HG03521 (cell line): ENCODE data around the gene HNRNPUL1.

Experiments used
- ATAC-seq: cut with Tn5 transposase; IDR thresholded peaks from one replicate; pipeline ENCODE4 v1.9.1; 2021; ENCODE audit warnings: mild to moderate bottlenecking, moderate library complexity; ENCODE audit not compliant: unreplicated experiment

The HNRNPUL1 gene

GRCh38 chr19:41233748-41234240 is 30.4 kb upstream of the HNRNPUL1 start:
- ATAC-seq = no peak

GRCh38 chr19:41234512-41235168 is 29.5 kb upstream of the HNRNPUL1 start:
- ATAC-seq = no peak

- ATAC-seq = no peak
Measured at GRCh38 chr19:41235480-41235879, 28.7 kb upstream of the HNRNPUL1 start.

DNA sequence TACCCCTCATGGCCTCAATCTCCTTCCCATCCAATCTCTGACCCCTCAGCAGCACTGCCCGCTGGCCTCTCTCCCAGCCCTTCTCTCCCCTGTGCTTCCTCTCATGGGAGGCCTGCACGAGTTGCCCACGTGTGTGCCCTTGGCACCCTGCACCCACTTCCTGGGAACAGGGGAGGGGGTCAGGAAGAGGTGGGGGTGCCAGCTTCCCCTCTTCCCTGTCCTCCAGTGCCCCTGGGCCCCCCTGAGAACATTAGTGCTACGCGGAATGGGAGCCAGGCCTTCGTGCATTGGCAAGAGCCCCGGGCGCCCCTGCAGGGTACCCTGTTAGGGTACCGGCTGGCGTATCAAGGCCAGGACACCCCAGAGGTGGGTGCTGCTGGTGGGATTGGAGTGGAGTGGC is 25.9 kb upstream of the HNRNPUL1 start:
- ATAC-seq = no peak

DNA sequence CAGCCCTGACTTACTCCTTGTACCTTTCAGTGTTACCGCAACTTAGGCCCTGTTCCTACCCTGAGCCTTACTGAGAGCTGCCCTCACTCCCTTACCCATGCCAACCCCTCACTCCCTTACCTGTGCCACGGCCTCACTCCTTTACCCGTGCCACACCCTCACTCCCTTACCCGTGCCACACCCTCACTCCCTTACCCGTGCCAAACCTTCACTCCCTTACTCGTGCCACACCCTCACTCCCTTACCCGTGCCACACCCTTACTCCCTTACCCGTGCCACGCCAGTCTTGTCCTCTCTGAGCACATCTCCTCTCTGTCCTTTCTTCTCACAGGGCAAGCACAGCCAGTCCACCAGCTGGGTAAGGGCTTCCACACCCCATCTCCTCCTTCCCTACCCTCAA is 24.8 kb upstream of the HNRNPUL1 start:
- no peak for ATAC-seq

DNA sequence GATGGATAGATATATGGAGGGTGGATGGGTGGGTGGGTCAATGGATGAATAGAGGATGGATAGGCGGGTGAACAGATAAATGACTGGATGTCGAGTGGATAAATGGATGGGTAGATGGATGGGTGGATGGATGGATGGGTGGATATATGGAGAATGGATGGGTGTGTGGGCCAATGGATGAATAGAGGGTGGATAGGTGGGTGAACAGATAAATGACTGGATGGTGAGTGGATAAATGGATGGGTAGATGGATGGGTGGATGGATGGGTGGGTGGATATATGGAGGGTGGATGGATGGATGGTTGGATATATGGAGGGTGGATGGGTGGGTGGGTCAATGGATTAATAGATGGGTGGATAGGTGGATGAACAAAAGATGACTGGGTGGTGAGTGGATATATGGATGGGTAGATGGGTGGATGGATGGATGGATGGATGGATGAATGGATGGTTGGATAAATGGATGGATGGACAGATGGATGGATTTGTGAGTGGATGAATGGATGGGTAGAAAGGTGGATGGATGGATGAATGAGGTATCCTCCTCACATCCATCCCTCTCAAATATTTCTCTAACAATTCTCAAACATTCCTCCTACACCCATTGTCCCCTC is 24.1 kb upstream of the HNRNPUL1 start:
- ATAC-seq = no peak

- ATAC-seq = no peak
Measured at GRCh38 chr19:41241859-41242258, 22.3 kb upstream of the HNRNPUL1 start.

GRCh38 chr19:41244117-41244516 is 20.1 kb upstream of the HNRNPUL1 start:
- ATAC-seq = no peak

DNA sequence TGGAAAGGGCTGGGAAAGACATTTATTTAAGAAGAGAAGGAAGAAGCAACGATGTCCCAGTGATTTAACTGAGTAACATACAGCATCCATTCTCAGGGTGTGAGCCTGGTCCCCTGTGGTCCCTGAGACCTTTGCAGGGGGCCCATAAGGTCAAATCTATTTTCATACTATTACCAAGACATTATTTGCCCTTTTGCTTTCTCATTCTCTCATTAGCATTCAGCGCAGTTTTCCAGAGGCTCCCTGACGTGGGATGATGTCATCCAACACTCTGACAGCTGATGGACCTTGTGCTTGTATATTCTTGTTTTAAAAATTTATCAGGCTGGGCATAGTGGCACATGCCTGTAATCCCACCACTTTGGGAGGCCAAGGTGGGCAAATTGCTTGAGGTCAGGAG is 18.3 kb upstream of the HNRNPUL1 start:
- no peak for ATAC-seq

DNA sequence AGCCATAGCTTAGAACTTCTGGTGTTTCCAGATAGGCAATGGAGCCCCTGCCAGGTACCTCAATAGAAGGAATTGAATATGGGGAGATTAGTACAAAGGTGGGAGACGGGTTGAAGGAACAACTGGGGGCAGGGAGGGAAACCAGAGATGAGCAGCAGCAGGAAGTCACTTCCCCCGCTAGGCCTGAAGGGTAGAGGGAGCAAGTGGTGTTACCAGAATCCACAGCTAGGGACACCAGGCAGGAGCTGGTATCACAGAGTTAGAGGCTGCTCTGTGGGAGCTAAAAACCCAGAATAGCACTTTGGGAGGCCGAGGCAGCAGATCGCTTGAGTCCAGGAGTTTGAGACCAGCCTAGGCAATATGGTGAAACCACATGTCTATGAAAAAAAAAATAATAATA is 15.3 kb upstream of the HNRNPUL1 start:
- ATAC-seq = no peak

DNA sequence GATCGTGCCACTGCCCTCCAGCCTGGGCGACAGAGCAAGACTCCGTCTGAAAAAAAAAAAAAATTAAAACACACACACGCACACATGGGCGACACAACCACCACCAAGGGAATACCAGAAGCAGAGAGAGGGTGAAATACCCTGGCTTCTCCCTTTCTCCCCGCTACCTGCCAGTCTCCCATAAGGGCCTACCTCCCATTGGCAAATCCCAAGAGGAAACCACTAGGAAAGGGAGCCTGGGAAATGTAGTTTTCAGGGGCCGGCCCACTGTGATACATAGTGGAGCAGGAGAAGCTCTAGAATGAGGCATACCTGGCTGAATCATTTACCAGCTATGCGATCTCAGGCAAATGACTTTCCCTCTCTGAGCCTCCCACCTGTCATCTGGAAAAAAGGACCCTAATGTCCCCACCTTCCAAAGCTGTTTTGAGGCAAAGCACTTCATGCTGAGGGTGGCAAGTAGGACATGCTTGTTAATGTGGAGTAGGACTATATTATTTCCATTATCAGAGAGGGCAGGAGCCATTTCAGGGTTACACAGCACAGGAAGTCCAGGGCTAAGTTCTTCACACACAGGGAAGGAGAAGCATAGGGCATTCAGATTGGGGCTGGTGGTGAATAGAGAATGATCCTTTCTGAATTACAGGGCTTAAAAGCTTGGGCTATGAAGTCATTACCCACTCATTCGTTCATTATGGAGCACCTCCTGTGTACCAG is 14.3 kb upstream of the HNRNPUL1 start:
- no peak for ATAC-seq

GRCh38 chr19:41253660-41254059 is 10.5 kb upstream of the HNRNPUL1 start:
- no peak for ATAC-seq

GRCh38 chr19:41255171-41255570 is 9.0 kb upstream of the HNRNPUL1 start:
- no peak for ATAC-seq

DNA sequence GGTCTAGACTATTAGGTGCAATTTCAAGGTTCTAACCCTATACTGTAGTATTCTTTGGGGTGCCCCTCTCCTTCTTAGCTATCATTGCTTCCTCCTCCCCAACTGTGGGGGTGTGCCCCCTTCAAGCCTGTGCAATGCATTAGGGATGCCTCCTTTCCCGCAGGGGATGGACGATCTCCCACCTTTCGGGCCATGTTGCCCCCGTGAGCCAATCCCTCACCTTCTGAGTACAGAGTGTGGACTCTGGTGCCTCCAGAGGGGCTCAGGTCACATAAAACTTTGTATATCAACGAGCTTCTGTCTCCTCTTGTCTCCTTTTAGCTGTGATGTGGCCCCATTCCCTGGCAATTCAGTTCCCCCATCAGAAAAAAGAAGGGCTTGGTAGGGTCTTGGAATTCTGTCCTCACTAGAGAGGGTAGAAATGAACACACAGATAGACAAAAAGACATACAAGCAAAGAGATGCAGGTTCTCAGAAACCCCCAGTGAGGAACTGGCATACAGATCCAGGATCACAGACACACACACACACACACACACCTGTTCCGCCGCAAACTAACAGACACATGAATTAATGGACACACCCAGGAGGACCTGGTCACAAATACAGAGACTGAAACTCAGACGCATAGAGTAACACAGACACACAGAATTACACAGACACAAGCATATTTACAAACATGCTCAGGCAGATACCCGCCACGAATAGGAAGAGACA is 2.5 kb upstream of the HNRNPUL1 start:
- ATAC-seq = no peak

GRCh38 chr19:41263042-41263849 is 926 bp upstream of the HNRNPUL1 start:
- ATAC-seq = peak; percentile 4

- no peak for ATAC-seq
Measured at GRCh38 chr19:41264581-41265394, 616 bp downstream of the HNRNPUL1 start.

- no peak for ATAC-seq
Measured at GRCh38 chr19:41265395-41266153, 1.4 kb downstream of the HNRNPUL1 start.

- ATAC-seq = no peak
Measured at GRCh38 chr19:41269055-41269454, 4.9 kb downstream of the HNRNPUL1 start.

- no peak for ATAC-seq
Measured at GRCh38 chr19:41269571-41269970, 5.4 kb downstream of the HNRNPUL1 start.
